Coronary artery (tissue), 2 donors: ENCODE measurements around the gene MAML3.

Experiments used
- DNase-seq: peaks from one replicate; pipeline ENCODE4 v3.0.0-alpha.2; 2017; ENCODE audit warnings: low spot score
- H3K27ac ChIP-seq, 2 donors: fragments of 200-600 bp; sonication (generic); one replicate each; pipeline ENCODE4 v1.5.1; 2016 to 2019
- H3K4me3 ChIP-seq: fragments of 200-600 bp; sonication (generic); 2 replicates; pipeline ENCODE4 v1.5.1; 2016; ENCODE audit warnings: mild to moderate bottlenecking, moderate library complexity
- CTCF ChIP-seq: fragments of 200-600 bp; sonication (generic); IDR thresholded peaks from one replicate; pipeline ENCODE4 v1.5.1; 2019; ENCODE audit warnings: antibody characterized with exemption

The MAML3 gene

DNA sequence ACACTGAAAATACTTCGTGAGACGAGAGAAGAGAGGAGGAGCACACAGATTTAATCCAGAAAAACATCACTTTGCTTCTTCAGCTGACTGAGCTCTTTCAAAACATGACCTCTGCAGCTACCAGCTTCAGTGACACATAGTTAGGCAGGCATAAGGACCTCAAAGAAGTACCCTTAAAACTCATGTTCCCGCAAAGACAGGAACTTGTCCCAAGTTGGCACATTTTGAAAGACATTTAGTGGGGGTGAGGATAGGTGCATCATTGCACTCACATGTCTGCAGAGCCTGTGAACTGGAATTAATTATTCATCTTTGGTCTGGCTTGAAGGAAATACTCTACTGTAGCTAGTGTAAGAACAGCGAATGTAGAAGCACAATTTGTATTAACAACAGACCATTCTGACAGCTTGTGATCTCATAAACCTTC is 266.6 kb downstream of the MAML3 start:
- TF ChIP-seq CTCF: no peak
- peak overlapping the region in 1 of 2 donors; percentile 3 for H3K27ac ChIP-seq
- H3K4me3 ChIP-seq: peak overlapping the region; percentile 57
- DNase-seq: no peak

DNA sequence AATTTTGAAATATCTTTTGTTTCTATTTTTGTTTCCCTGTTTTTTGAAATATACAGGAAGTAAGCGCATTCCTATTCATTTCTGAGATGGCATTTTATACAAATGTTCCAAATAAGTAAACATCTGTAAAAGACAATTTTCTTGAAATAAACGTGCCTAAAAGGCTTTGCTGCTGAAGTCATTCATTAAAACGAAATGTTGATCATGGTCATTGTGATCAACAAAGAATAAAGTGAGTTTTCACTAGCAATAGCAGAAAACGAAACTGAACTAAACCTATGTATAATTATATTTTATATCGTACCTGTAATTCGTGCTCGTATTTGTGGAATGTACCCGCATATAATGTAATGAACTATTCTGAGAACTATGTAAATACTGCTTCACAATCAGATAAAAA is 267.2 kb downstream of the MAML3 start:
- Histone ChIP-seq H3K4me3 (peak overlapping the region; percentile 57), H3K27ac (no peak overlapping the region)
- no peak for TF ChIP-seq CTCF
- DNase-seq: no peak

GRCh38 chr4:139884438-139884837 is 269.5 kb downstream of the MAML3 start:
- TF ChIP-seq CTCF: no peak
- Histone ChIP-seq H3K4me3 (no peak overlapping the region), H3K27ac (no peak overlapping the region)
- no peak for DNase-seq

- DNase-seq: no peak
- no peak overlapping the region for H3K4me3 ChIP-seq
- no peak overlapping the region for H3K27ac ChIP-seq
- no peak for TF ChIP-seq CTCF
Observed at GRCh38 chr4:139880841-139881240, 273.1 kb downstream of the MAML3 start.

DNA sequence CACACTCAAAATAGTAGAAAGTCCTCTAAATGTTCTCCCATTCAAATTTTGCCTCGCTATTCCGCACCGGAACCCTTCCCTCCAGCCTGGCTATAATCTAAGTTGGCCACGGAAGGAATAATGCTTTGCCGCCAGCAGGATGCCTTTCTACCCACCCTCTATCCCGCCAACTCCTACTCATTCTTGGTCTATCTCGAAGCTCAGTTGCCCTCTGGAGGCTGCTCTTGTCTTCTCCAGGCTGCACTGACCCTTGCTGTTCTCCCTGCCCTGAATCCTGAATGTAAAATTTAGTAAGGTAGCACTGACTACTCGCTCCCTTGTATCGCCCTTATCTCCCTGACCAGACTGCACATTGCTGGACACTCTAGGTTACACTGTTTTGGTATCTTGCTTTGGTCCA is 275.9 kb downstream of the MAML3 start:
- H3K4me3 ChIP-seq: no peak overlapping the region
- no peak for DNase-seq
- H3K27ac ChIP-seq: no peak overlapping the region
- no peak for TF ChIP-seq CTCF

- TF ChIP-seq CTCF: no peak
- no peak overlapping the region for H3K27ac ChIP-seq
- no peak for DNase-seq
- H3K4me3 ChIP-seq: no peak overlapping the region
Observed at GRCh38 chr4:139876337-139876941, 277.5 kb downstream of the MAML3 start.

DNA sequence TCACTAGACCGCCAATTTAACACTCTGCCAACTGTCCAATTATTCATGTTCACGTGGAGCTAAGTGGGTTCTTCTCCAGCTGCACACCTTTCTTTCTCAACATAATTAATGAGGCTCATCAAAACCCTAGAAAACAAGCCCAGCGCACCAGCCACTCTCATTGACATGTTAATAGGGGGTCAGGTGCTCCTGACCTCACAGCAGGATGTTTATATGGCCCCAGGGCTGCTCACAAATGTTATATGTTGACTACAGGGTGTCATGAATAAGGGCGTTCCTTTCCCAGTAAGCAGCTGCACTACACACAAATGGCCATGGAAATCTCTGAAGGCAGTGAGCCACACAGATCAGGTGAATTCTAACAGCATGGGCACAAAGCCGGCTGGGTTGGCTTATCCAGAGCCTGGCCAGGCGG is 278.6 kb downstream of the MAML3 start:
- no peak for DNase-seq
- Histone ChIP-seq H3K4me3 (no peak overlapping the region), H3K27ac (no peak overlapping the region)
- no peak for TF ChIP-seq CTCF
